Measurements from ENCODE around the gene KCND2. TPM values are rescaled to one million over a fixed set of nuclear protein-coding genes. Genes with fewer than 3 reads are reported as not detected.
A peak's percentile ranks its signal among the peaks of the same experiment; 100 is the strongest.

KCND2 gene
- total and polyA plus RNA-seq, 5 donors, result 0.02 to 0.18 (median 0.11) TPM; not detected in 2

DNA sequence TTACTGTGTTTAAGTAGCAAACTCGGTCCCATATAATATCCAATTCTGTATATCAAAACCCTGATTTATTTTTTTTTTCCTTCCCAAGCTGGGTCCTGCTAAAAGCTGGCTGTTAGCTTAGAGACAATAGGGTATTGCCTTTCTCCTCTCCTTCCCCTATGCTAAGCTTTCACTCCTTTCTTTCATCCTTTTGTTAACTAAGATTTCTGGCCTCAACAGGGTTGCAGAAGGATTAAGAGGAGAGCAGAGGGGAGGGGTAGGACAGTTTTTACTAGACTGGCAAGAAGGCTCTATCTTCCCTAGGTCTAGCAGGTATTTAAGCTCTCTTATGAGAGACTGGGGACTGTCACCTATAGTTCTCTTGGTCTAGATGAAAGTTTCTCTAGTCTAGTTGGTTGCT, 229.2 kb downstream of the KCND2 start:
- ATAC-seq (no peak), DNase-seq (no peak)
- 22% methylated on average over 1 of the region's 1 CpG for WGBS
- no peak overlapping the region for H3K27ac ChIP-seq (ENCODE audit: low read length)
- no peaks in the 10 kb centered on the region for H3K4me1 ChIP-seq (ENCODE audit: control insufficient read depth, insufficient read depth, low read length)
- intact Hi-C loops (cut with DNase I), result no loop called here
- H3K27me3 ChIP-seq (ENCODE audit: control insufficient read depth, insufficient read depth), result no peaks in the 10 kb centered on the region
- H3K4me3 ChIP-seq (ENCODE audit: low read length), result no peak overlapping the region
- H3K9me3 ChIP-seq (ENCODE audit: control insufficient read depth, low read length), result no peaks in the 10 kb centered on the region

DNA sequence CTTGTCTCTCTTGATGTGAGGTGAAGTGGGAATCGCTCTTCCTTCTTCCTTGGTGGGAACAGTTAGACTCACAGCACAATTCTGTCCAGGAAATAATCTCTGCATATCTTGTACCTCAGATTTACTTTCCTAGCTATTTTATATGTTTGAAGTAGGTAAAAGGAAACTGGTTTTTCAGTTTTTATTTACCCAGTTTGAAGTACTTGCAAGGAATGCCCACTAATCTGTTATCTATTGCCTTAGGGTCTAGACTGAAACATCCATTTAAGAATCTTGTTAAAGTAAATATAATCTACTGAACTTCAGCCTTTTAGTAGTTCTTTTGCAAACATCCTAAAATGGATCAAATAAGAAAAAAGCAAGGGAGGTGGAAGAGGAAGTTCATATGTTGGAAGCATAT, 229.8 kb downstream of the KCND2 start:
- H3K9me3 ChIP-seq (ENCODE audit: control insufficient read depth, low read length), result no peaks in the 10 kb centered on the region
- H3K4me1 ChIP-seq (ENCODE audit: control insufficient read depth, insufficient read depth, low read length), result no peaks in the 10 kb centered on the region
- H3K27ac ChIP-seq (ENCODE audit: low read length), result no peak overlapping the region
- intact Hi-C loops (cut with DNase I), result no loop called here
- no peak overlapping the region for H3K4me3 ChIP-seq (ENCODE audit: low read length)
- H3K27me3 ChIP-seq (ENCODE audit: control insufficient read depth, insufficient read depth), result no peaks in the 10 kb centered on the region
- DNase-seq (no peak), ATAC-seq (no peak)
- 86% methylated on average over 1 of the region's 1 CpG for WGBS

DNA sequence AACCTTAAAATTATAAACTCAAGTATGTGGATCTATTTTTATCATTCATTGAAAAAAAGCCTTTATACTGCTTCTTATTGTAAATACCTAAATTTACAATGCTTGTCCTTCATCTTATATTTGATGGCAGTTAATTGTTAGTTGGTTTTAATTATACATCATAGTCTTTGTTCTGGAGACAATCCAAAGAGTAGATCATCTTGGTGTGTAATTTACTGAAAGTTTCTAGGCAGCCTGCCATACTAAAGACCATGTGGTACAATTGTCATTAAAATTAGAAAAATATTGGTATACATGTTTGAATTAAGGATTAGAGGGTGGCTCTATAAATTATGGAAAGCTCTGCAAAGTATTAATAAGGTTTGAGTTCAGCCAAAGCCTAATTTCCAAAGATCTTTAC, 231.4 kb downstream of the KCND2 start:
- H3K4me3 ChIP-seq (ENCODE audit: low read length), result no peak overlapping the region
- intact Hi-C loops (cut with DNase I), result no loop called here
- ATAC-seq, result no peak
- H3K9me3 ChIP-seq (ENCODE audit: control insufficient read depth, low read length), result no peaks in the 10 kb centered on the region
- no peak overlapping the region for H3K27ac ChIP-seq (ENCODE audit: low read length)
- no peaks in the 10 kb centered on the region for H3K4me1 ChIP-seq (ENCODE audit: control insufficient read depth, insufficient read depth, low read length)
- no peak for DNase-seq
- H3K27me3 ChIP-seq (ENCODE audit: control insufficient read depth, insufficient read depth), result no peaks in the 10 kb centered on the region

DNA sequence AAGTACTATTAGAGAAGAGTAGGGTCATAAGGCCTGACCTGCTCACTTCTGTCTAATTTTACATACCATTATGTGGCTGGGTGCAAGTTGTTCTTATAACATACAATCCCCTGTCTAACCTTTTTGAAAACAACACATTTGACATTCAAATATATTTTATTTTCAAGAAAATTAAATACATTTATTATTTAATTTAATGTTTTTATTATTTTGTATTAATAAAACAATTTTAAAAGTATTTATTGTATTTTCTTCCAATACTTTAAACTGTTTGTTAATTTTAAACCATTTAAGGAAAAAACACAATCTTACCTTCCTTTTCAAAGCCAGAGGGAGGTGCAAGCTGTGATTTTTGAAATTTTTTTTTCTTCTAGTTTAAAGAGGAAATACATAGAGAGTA, 232.8 kb downstream of the KCND2 start:
- ATAC-seq, result no peak
- intact Hi-C loops (cut with DNase I), result no loop called here
- Histone ChIP-seq H3K4me3 (ENCODE audit: low read length) (no peak overlapping the region), H3K27ac (ENCODE audit: low read length) (no peak overlapping the region), H3K4me1 (ENCODE audit: control insufficient read depth, insufficient read depth, low read length) (no peaks in the 10 kb centered on the region), H3K9me3 (ENCODE audit: control insufficient read depth, low read length) (no peaks in the 10 kb centered on the region), H3K27me3 (ENCODE audit: control insufficient read depth, insufficient read depth) (no peaks in the 10 kb centered on the region)
- no peak for DNase-seq

DNA sequence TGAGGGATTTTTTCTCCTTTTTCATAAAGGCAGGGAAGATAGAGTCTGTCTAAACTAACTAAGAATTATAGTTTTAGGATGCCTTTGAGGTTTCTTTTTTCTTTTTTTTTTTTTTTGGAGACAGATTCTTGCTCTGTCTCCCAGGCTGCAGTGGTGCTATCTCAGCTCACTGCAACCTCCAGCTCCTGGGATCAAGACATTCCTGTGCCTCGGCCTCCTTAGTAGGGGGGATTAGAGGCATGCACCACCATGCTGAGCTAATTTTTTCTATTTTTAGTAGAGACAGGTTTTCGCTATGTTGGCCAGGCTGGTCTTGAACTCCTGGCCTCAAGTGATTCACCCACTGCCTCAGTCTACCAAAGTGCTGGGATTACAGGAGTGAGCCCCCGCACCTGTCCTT, 239.7 kb downstream of the KCND2 start:
- Histone ChIP-seq H3K27ac (ENCODE audit: low read length) (no peak overlapping the region), H3K27me3 (ENCODE audit: control insufficient read depth, insufficient read depth) (no peaks in the 10 kb centered on the region), H3K4me3 (ENCODE audit: low read length) (no peak overlapping the region), H3K9me3 (ENCODE audit: control insufficient read depth, low read length) (no peaks in the 10 kb centered on the region), H3K4me1 (ENCODE audit: control insufficient read depth, insufficient read depth, low read length) (no peaks in the 10 kb centered on the region)
- no peak for ATAC-seq
- no peak for DNase-seq
- intact Hi-C loops (cut with DNase I), result no loop called here
- 67% methylated on average over 3 of the region's 3 CpGs for WGBS

DNA sequence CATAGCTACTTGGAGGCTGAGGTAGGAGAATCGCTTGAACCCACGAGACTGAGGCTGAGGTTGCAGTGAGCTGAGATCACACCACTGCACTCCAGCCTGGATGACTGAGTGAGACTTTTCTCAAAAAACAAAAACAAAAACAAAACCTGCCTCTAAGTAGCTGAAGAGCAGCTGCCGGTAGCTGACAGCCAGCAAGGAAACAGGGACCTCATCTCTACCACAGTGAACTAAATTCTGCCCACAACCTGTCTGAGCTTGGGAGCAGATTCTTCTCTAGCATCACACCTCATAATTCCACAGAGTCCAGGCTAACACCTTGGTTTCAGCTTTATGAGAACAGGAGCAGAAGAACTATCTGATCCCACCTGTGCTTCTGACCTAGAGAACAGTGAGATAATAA, 246.2 kb downstream of the KCND2 start:
- no peak overlapping the region for H3K4me3 ChIP-seq (ENCODE audit: low read length)
- H3K27me3 ChIP-seq (ENCODE audit: control insufficient read depth, insufficient read depth), result no peaks in the 10 kb centered on the region
- H3K9me3 ChIP-seq (ENCODE audit: control insufficient read depth, low read length), result no peaks in the 10 kb centered on the region
- ATAC-seq (no peak), DNase-seq (no peak)
- no peak overlapping the region for H3K27ac ChIP-seq (ENCODE audit: low read length)
- 85% methylated on average over 3 of the region's 3 CpGs for WGBS
- no peaks in the 10 kb centered on the region for H3K4me1 ChIP-seq (ENCODE audit: control insufficient read depth, insufficient read depth, low read length)
- intact Hi-C loops (cut with DNase I), result no loop called here

DNA sequence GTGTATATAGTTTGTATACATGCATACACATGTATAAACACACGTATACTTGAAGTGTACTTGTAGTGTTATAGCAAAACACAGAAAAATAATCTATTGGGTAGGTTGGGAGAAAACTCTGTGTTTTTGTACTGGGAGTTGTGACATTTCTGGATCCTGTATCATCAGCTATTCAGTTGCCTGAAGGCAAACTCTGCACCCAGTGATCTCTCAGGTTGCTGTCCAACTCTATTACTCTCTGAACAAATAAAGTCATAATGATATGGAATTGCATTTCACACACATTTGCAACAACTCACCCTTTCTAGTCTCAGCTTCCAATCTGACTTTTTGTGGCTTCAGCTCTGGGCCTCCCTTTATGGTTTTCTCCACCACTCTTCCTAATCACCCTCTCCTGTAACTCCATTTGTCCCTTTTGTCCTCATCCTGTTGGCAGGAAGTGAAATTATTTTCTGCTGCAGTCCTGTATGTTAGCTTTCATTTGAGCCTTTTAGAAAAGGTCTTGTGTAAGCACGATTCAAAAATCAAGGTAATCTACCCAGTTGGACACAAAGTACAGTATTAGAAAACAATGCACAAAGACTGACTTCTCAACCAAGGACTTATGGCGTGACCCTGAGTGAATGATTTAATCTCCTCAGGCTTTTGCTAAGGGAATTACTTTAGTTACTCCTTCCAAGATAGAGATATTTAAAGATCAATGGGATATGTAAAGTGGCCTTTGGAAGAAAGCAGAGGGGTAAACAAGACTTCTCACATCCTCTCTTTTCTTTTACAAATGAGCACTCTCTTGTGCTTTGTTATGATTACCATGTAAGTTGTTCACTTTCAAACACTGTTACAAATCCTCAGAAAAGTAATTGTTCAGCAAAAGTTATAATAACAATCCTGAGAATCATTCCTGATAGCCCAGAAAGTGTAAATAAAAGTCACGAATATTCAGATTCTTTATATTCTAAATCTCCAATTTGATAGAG, 249.1 kb downstream of the KCND2 start:
- intact Hi-C loops (cut with DNase I), result no loop called here
- H3K27ac ChIP-seq (ENCODE audit: low read length), result no peak overlapping the region

DNA sequence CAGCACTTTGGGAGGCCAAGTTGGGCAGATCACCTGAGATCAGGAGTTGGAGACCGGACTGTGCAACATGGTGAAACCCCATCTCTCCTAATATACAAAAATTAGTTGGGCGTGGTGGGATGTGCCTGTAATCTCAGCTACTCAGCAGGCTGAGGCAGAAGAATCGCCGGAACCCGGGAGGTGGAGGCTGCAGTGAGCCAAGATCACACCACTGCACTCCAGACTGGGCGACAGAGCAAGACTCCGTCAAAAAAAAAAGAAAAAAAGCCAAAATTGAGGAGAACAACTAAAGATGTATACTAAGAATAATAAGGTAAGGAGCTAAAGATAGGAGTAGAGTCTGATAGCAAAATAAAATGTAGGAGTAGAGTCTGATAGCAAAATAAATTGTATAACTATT, 251.0 kb downstream of the KCND2 start:
- intact Hi-C loops (cut with DNase I), result no loop called here
- Histone ChIP-seq H3K27ac (ENCODE audit: low read length) (no peak overlapping the region), H3K27me3 (ENCODE audit: control insufficient read depth, insufficient read depth) (no peaks in the 10 kb centered on the region), H3K9me3 (ENCODE audit: control insufficient read depth, low read length) (no peaks in the 10 kb centered on the region), H3K4me3 (ENCODE audit: low read length) (no peak overlapping the region), H3K4me1 (ENCODE audit: control insufficient read depth, insufficient read depth, low read length) (no peaks in the 10 kb centered on the region)
- 85% methylated on average over 7 of the region's 7 CpGs for WGBS
- ATAC-seq (no peak), DNase-seq (no peak)

More for the DNA sequence above, 249.1 kb downstream of the KCND2 start:
- ATAC-seq, result no peak
- no peaks in the 10 kb centered on the region for H3K4me1 ChIP-seq (ENCODE audit: control insufficient read depth, insufficient read depth, low read length)
- DNase-seq, result no peak
- H3K27me3 ChIP-seq (ENCODE audit: control insufficient read depth, insufficient read depth), result no peaks in the 10 kb centered on the region
- H3K4me3 ChIP-seq (ENCODE audit: low read length), result no peak overlapping the region
- H3K9me3 ChIP-seq (ENCODE audit: control insufficient read depth, low read length), result no peaks in the 10 kb centered on the region
- 58% methylated on average over 4 of the region's 4 CpGs for WGBS

DNA sequence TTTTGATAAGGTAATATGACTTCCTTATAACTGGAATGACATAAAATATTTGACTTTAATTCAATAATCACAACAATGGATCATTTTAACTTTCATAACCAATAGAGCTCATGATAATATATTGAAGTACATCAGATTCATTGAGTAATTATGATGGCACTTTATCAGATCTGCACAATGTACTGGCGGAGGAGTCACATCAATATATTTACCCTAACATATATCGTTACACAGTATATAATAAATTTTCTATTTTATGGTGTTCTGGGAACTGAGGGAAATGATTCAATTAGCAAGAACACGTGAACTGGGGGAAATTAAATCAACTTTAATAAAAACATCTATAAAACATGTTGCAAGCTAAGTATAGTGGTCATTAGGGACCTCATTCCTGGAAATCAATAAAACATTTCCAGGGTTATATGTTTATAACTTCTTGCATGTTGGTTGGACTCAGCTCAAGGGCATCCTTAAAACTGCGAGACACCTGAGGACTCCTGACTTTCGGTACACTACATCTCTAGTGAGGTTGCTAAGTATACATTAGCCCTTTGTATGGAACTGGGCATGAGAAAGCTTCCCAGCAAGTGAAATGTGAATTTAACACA, 254.0 kb downstream of the KCND2 start:
- Histone ChIP-seq H3K27me3 (ENCODE audit: control insufficient read depth, insufficient read depth) (no peaks in the 10 kb centered on the region), H3K9me3 (ENCODE audit: control insufficient read depth, low read length) (no peaks in the 10 kb centered on the region), H3K27ac (ENCODE audit: low read length) (no peak overlapping the region), H3K4me3 (ENCODE audit: low read length) (no peak overlapping the region), H3K4me1 (ENCODE audit: control insufficient read depth, insufficient read depth, low read length) (no peaks in the 10 kb centered on the region)
- intact Hi-C loops (cut with DNase I), result no loop called here
- DNase-seq, result no peak
- WGBS, result 84% methylated on average over 5 of the region's 5 CpGs
- ATAC-seq, result no peak

DNA sequence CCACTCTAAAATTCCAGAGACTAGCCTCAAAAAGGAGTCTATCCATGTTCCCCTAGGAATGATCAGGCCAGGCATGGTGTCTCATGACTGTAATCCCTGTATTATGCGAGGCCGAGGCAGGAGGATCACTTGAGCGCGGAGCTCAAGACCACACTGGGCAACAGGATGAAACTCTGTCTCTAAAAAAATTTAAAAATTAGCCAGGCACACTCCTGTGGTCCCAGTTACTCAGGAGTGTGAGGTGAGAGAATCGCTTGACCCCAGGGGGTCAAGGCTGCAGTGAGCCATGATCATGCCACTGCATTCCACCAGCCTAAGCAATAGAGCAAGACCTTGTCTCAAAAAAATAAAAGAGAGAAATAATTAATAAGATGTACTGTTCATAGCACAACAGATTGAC, 256.8 kb downstream of the KCND2 start:
- Histone ChIP-seq H3K4me1 (ENCODE audit: control insufficient read depth, insufficient read depth, low read length) (no peaks in the 10 kb centered on the region), H3K27me3 (ENCODE audit: control insufficient read depth, insufficient read depth) (no peaks in the 10 kb centered on the region), H3K27ac (ENCODE audit: low read length) (no peak overlapping the region), H3K9me3 (ENCODE audit: control insufficient read depth, low read length) (no peaks in the 10 kb centered on the region), H3K4me3 (ENCODE audit: low read length) (no peak overlapping the region)
- intact Hi-C loops (cut with DNase I), result no loop called here
- 94% methylated on average over 5 of the region's 5 CpGs for WGBS
- ATAC-seq (no peak), DNase-seq (no peak)

DNA sequence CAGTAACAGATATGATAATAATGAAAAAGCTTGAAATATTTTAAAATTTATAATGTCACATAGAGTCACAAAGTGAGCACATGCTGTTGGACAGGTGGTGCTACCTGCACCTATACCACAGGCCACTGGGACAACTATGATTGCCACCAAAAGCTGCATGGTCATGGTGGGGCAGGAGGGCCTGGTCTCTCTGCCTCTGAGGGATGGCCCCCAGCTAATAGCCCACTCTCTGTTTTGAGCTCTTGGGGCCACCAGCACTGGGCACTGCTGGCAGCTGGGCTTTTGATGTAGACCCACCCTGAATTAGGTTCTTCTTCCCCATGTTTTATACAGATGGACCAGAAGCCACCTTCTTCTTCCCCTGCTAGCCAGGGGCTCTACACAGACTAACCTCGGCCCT, 265.4 kb downstream of the KCND2 start:
- intact Hi-C loops (cut with DNase I), result no loop called here
- Histone ChIP-seq H3K27ac (ENCODE audit: low read length) (no peak overlapping the region), H3K4me1 (ENCODE audit: control insufficient read depth, insufficient read depth, low read length) (no peaks in the 10 kb centered on the region), H3K4me3 (ENCODE audit: low read length) (no peak overlapping the region), H3K9me3 (ENCODE audit: control insufficient read depth, low read length) (no peaks in the 10 kb centered on the region), H3K27me3 (ENCODE audit: control insufficient read depth, insufficient read depth) (no peaks in the 10 kb centered on the region)
- ATAC-seq (no peak), DNase-seq (peak in 1 of 3 donors; percentile 6)
- WGBS, result 76% methylated on average over 1 of the region's 1 CpG

Measured in right cardiac atrium (tissue), 5 donors.